DMS53 treated with DMSO at 0.1 percent for 48 hours (cell line): Measurements from ENCODE around the gene ZBTB7C.
A peak's percentile ranks its signal among the peaks of the same experiment; 100 is the strongest.

Experiments used
- DNase-seq: peaks from one replicate; lab custom pipeline; 2025; ENCODE audit not compliant: unreplicated experiment; lab: John Stamatoyannopoulos, UW

The ZBTB7C gene

DNA sequence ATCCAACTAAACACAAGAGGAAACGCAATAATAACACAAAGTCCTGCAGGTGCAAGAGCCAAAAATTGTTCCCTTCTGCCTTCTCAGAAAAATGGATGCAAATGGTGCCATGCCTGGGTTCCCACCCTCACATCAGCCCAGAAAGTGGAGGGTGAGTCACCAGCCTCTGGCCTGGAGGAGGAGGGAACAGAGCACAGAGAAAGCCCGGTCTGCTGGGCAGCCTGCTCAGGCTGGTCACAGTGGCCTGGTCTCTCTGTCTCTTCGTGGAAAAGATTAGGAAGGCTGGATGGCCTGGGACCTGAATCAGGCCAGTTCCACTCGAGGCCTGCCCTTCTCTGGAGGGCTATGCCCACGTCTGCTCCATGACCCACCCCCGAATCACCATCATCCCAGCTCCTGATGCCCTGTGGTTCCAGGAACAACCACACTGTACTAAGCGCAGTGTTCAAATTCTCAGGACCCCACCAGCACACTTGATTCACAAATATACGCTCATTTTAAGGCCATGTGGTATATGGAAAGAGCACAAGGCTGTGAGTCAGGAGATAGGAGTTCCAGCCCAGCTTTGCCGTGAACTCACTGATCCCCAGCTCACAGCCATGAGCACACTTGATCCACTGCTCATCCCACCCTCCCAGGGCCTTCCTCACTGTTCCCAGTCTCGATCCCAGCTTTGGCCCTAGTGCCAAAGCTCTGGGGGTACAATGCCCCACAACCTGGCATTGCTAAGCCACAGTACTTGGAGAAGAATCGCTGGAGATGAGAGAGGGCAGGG is 82.1 kb downstream of the ZBTB7C start:
- peak; percentile 85 for DNase-seq

- DNase-seq, result no peak
These were observed 84.0 kb downstream of the ZBTB7C start for GRCh38 chr18:48325115-48325665.

- peak; percentile 17 for DNase-seq
These were observed 84.5 kb downstream of the ZBTB7C start for GRCh38 chr18:48324651-48325050.

- DNase-seq, result no peak
These were observed 86.0 kb downstream of the ZBTB7C start for GRCh38 chr18:48323151-48323550.

GRCh38 chr18:48321536-48321935 is 87.6 kb downstream of the ZBTB7C start:
- no peak for DNase-seq

DNA sequence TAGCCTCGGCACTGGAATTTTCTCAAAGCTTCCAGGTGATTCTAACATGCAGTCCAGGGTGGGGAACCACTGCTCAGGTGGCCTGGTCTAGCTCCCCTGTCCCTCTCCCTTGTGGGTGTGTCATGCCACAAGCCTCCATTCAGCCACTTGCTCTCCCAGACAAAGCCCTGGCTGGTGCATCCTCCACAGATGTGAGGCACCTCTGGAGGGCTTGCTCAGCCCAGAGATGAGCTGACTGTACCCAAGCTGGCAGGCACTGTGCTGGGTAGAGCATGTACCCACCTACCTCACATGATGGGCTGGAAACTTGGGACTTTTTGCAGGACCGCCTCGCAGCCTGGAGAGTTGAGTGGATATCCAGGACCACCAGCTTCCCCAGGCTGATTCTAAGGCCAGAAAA is 88.1 kb downstream of the ZBTB7C start:
- DNase-seq, result peak; percentile 76

GRCh38 chr18:48320639-48320945 is 88.6 kb downstream of the ZBTB7C start:
- no peak for DNase-seq

DNA sequence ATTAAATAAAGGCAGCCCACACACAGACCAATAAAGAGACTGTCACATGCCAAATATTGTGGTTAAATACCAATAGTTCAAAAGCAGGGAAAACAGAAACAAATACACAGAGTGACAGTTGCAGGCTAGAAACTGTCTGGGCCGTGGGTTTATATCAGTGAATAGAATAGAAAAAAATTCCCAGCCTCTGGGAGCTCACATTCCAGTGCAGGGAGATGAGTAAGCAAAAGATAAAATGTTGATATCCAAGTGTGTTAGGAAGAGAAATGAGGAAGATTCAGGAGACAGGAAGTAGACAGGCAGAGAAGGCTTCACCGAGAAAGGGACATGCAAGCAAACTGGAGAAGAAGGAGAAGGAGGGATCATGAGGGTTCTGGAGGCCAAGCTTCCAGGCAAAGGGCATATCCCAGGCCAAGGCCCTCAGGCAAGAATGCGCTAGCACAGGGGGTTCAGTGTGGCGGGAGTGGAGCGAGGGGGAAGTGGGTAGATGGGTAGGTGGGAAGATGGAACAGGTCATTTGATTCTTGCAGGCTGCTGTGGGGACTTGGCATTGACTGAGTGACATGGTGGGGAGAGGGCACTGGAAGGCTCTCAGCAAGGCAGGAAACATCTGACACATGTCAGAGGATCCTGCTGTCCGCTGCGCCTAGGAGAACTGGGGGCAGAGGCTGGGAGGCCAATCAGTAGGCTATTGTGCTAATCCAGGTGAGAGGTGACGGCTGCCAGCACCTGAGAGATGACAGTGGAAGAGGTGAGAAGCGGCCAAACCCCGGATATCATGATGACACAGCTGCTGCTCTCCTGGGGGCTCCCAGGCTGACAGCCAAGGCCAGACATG is 89.2 kb downstream of the ZBTB7C start:
- DNase-seq, result peak; percentile 100

GRCh38 chr18:48318436-48318835 is 90.7 kb downstream of the ZBTB7C start:
- DNase-seq, result no peak

DNA sequence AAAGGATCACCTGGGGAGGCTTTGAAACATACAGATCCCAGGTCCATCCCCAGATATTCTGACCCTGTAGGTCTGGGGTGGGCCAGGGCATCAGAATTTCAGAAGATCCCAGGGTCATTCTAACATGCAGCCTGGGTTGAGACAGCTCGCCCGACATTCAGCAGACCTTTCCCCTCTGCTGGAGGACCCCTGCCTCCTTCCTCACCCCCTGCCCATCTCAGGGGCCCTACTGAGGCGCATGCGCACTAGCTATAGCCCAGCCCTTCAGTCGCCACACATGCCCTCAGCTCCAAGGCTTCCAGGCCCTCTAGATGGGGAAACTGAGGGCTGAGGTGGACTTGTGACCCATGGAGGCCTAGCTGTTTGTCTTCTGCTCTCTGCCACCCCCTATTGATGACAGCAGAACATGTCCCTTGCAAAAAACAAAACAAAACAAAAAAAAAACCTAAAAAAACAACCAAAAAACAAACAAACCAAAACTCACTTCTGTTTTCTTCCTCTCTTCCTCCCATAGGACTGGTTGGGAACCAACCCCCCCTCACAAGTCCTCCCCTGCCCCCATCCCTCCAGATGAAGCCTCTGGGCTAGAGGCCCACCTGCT is 91.3 kb downstream of the ZBTB7C start:
- DNase-seq, result no peak

GRCh38 chr18:48316177-48316576 is 93.0 kb downstream of the ZBTB7C start:
- no peak for DNase-seq

- DNase-seq, result no peak
These were observed 94.5 kb downstream of the ZBTB7C start for GRCh38 chr18:48314690-48315089.

- no peak for DNase-seq
These were observed 95.4 kb downstream of the ZBTB7C start for GRCh38 chr18:48313792-48314191.

DNA sequence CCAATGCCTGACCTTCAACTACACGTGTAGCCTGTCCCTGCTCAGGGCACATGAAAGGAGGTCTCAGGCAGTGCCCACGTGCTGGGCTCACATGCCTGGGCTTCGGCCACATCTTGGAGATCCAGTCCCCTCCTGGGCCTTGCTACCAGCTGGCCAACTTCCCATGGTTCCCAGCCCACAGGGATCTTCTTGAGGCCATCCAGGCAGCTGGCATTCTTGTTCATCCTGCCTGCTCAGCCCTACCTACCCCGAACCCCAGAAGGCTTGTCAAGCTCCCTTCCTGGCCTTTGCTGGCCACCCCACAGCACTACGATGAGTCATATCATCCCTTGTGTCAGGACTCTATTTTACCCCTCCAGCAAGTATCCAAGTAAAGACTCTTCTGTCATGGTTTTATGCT is 97.1 kb downstream of the ZBTB7C start:
- no peak for DNase-seq

DNA sequence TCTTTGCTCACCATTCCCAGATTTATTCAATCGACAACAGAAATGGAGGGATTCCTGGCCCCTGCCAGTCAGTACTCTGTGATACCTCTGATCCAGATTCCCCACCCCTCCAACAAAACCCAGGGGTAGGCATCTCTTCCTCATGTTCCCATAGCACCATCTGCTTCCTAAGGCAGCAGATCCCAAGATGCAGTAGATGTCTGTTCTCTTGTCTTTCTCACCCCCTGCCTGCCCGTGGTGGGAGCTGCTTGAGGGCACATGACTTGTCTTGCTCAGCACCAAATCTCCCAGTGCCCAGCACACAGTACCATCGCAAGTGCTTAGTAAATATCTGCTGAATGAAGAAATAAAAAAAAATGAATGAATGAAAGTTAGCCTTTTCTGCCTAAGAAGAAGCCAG is 98.2 kb downstream of the ZBTB7C start:
- DNase-seq, result no peak

- no peak for DNase-seq
These were observed 98.8 kb downstream of the ZBTB7C start for GRCh38 chr18:48310353-48310752.

- DNase-seq, result no peak
These were observed 100.2 kb downstream of the ZBTB7C start for GRCh38 chr18:48308755-48309575.

DNA sequence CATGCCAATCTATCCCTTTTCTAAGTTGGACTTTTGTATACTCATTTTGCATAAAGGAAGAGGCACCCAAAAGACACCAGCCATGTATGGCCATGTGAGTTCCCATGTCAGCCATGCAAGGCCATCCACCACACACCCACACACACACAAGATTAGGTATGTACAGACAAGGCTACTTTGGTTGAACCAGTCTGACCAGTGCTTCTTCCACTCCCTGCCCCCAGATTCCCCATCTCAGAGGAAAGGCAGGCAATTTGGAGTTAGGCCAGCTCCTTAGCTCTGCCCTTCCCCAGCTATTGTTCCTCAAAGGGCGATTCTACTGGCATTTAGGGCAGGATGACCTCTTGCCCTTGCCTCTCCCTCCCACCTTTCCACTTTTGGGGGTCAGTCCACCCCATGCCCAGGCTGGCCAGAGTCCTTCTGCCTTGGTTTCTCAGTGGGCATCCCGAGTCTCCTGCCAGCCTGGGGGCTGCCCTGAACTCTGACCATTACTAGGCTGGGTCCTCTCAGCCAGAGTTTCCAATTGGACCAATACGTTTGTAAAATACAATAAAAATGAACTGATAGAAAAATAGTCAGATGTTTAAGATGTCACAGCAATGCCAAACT is 101.1 kb downstream of the ZBTB7C start:
- peak; percentile 86 for DNase-seq

- DNase-seq, result no peak
These were observed 102.3 kb downstream of the ZBTB7C start for GRCh38 chr18:48306838-48307237.

- DNase-seq, result no peak
These were observed 104.1 kb downstream of the ZBTB7C start for GRCh38 chr18:48304906-48305693.
